Thyroid gland (tissue), 4 donors: ENCODE measurements around the gene PKNOX2.
"Not testable (repeated sequence)": the region's sequence is repeated elsewhere in the genome, so short reads cannot be mapped to it uniquely, and the experiment has no call there.

ENCODE experiments used
- POLR2A ChIP-seq, 2 donors: fragments of 450-650 bp; IDR thresholded peaks; one replicate each; pipeline ENCODE4 v1.6.1; 2017; ENCODE audit warnings: antibody characterized with exemption in 2 of 2, mild to moderate bottlenecking in 2 of 2, moderate library complexity in 1 of 2
- TF ChIP-seq, protein P1 (sequence below), 6 experiments: fragments of 200-600 bp in 3 of 6; fragments of 450-650 bp in 3 of 6; sonication (generic) in 3 of 6; IDR thresholded peaks; one replicate each; pipeline ENCODE4 v1.5.1; 2016 to 2019; ENCODE audit warnings: antibody characterized with exemption in 6 of 6, mild to moderate bottlenecking in 2 of 6, inconsistent platforms in 1 of 6, moderate library complexity in 1 of 6

DNA sequence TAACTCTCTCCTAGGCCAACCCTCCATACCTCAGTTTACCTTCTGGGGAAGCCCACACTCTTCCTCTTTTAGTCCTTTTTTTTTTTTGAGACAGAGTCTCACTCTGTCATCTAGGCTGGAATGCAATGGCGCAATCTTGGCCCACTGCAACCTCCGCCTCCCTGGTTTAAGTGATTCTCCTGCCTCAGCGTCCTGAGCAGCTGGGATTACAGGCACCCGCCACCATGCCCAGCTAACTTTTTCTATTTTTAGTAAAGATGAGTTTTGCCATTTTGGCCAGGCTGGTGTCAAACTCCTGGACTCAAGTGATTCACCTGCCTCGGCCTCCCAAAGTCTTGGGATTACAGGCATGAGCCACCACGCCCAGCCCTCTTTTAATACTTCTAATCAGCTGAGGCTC lies 58.6 kb downstream of the PKNOX2 start:
- TF ChIP-seq, protein P1, sequence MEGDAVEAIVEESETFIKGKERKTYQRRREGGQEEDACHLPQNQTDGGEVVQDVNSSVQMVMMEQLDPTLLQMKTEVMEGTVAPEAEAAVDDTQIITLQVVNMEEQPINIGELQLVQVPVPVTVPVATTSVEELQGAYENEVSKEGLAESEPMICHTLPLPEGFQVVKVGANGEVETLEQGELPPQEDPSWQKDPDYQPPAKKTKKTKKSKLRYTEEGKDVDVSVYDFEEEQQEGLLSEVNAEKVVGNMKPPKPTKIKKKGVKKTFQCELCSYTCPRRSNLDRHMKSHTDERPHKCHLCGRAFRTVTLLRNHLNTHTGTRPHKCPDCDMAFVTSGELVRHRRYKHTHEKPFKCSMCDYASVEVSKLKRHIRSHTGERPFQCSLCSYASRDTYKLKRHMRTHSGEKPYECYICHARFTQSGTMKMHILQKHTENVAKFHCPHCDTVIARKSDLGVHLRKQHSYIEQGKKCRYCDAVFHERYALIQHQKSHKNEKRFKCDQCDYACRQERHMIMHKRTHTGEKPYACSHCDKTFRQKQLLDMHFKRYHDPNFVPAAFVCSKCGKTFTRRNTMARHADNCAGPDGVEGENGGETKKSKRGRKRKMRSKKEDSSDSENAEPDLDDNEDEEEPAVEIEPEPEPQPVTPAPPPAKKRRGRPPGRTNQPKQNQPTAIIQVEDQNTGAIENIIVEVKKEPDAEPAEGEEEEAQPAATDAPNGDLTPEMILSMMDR (IDR thresholded peaks at IDR 0.05) = not testable (repeated sequence)
- not testable (repeated sequence) for TF ChIP-seq POLR2A (IDR thresholded peaks at IDR 0.05)
